GM12891 (cell line): Measurements from ENCODE around the gene KANSL1.
"Not testable (repeated sequence)": the region's sequence is repeated elsewhere in the genome, so short reads cannot be mapped to it uniquely, and the experiment has no call there.

ENCODE experiments used
- DNase-seq: peaks from one replicate; pipeline ENCODE4 v3.0.0; 2011; ENCODE audit warnings: low spot score; ENCODE audit not compliant: insufficient read length
- FAIRE-seq: peaks from 2 replicates; lab custom pipeline; 2011; peaks lifted over from hg19 to GRCh38; lab: Jason Lieb, UNC
- PAX5 ChIP-seq: IDR thresholded peaks from 2 replicates; pipeline ENCODE4 v1.6.1; 2011; ENCODE audit warnings: low read length, moderate library complexity, mild to moderate bottlenecking; ENCODE audit not compliant: insufficient read depth, severe bottlenecking
- POLR2A ChIP-seq: IDR thresholded peaks from 2 replicates; pipeline ENCODE4 v1.6.1; 2011; ENCODE audit warnings: low read depth, low read length, control low read depth
- POLR2AphosphoS5 ChIP-seq: IDR thresholded peaks from 2 replicates; pipeline ENCODE4 v1.6.1; 2011; ENCODE audit warnings: low read depth, low read length, control low read depth
- POU2F2 ChIP-seq: IDR thresholded peaks from 2 replicates; pipeline ENCODE4 v1.6.1; 2011; ENCODE audit warnings: low read depth, mild to moderate bottlenecking, control low read depth, low read length, moderate library complexity
- SPI1 ChIP-seq: IDR thresholded peaks from 2 replicates; pipeline ENCODE4 v1.6.1; 2011; ENCODE audit warnings: low read depth, low read length, control low read depth
- TAF1 ChIP-seq: IDR thresholded peaks from 2 replicates; pipeline ENCODE4 v1.6.1; 2011; ENCODE audit warnings: low read depth, low read length, control low read depth

KANSL1 gene

DNA sequence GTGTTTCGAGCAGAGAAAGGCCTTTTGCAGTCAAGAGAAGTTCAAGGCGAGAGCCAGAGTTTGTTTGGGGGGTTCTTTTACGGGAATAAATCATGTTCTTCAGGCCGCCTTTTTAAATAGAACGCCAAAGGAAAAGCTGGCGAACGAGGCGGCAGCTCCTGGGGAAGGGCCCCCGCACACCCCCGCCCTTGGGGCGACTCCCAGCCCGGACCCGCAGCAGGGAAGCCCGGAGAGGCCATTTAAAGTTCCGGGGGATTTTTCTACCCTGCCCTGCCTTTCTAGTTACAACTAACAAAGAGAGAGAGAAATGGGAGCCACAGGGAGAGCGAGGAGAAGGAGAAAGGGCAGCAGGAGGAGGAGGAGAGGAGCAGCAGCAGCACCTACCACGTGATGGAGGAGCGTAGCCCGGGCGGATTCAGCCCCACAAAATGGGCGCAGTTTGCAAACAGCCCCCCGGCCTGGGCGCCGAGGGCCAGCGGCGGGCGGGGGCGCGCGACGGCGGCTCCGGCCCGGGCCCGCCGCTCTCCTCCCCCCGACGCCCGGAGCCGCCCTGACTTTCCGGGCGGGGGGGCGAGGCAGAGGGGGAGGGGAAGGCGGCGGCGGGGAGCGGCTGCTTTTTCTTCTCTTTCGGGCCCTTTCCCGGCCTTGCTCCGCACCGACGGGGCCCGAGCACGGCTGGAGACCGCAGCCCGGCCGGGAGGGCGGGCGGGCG lies 634 bp downstream of the KANSL1 start:
- DNase-seq (peak; percentile 70), FAIRE-seq (peak; percentile 65)
- TF ChIP-seq POLR2A (peak; percentile 66), TAF1 (peak; percentile 76), POU2F2 (no peak), POLR2AphosphoS5 (peak; percentile 53)

GRCh38 chr17:46192189-46192438 lies 1.1 kb downstream of the KANSL1 start:
- DNase-seq (no peak), FAIRE-seq (no peak)
- peak; percentile 25; the same call in 1 of the 2 replicates for TF ChIP-seq SPI1
- no peak for TF ChIP-seq POLR2A

DNA sequence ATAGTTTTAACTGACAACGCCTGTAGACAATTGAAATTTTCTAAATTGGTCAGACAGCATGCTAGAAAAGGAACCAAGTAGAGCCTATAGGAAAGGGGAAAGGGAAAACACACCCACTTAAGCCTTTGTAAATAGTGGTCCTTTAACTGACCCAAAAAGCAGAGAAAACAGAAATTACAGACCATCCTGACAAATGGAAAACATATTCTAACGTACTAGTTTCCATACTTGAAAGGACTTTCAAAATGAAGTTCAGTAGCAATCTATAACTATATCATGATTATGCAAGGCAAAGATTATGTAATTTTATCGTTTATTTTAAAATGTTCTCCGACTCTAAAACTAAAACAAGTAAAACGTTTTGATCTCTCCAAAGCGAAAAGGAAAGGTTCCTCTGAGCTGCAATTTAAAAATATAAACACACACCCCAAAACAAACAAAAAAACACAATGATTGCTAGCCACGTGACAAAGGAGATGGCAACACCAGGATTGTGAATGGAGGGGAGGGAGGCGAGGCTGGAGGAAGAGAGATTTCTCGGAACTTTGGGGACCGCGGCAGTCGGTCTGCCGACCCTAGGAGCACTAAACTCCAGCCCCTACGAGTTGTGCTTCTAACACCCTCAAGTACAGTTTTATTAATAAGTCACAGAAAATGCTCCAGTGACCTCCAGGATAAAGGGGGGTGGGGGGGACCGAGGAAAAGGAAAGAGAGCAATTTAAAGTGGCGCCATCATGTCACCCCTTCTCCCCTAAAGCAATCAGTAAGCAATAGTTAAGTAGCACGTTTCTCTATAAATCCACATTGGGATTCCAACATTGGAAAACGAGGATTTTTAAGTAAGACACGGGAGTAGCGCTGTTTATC lies 1.7 kb downstream of the KANSL1 start:
- TF ChIP-seq PAX5 (no peak), POU2F2 (peak; percentile 45; the same call in 1 of the 2 replicates), SPI1 (no peak; the same call in 1 of the 2 replicates), POLR2AphosphoS5 (0 out of 2 replicates have a peak, but pooled peaks have one; percentile 24), POLR2A (0 out of 2 replicates have a peak, but pooled peaks have one; percentile 34), TAF1 (no peak)
- peak; percentile 40 for FAIRE-seq
- no peak for DNase-seq

GRCh38 chr17:46190763-46191162 lies 2.5 kb downstream of the KANSL1 start:
- no peak for DNase-seq
- peak; percentile 48 for FAIRE-seq
- no peak for TF ChIP-seq POLR2A
- TF ChIP-seq TAF1: no peak
- no peak for TF ChIP-seq POLR2AphosphoS5
- TF ChIP-seq POU2F2: no peak
- TF ChIP-seq PAX5: no peak
- TF ChIP-seq SPI1: no peak

DNA sequence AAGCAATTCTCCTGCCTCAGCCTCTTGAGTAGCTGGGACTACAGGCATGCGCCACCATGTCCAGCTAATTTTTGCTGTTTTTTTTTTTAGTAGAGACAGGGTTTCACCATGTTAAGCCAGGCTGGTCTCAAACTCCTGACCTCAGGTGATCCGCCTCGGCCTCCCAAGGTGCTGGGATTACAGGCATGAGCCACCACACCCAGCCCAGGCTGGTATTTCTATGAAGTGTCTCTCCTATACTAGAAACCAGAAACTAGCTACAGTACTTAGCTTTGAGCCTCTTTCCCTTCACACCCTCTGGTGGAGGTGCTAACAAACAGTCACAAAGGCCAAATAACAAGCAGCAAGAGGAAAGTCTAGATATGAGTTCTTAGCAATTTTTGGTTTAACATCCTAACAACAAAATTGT lies 6.4 kb downstream of the KANSL1 start:
- peak; percentile 50 for FAIRE-seq
- peak; percentile 41 for DNase-seq

DNA sequence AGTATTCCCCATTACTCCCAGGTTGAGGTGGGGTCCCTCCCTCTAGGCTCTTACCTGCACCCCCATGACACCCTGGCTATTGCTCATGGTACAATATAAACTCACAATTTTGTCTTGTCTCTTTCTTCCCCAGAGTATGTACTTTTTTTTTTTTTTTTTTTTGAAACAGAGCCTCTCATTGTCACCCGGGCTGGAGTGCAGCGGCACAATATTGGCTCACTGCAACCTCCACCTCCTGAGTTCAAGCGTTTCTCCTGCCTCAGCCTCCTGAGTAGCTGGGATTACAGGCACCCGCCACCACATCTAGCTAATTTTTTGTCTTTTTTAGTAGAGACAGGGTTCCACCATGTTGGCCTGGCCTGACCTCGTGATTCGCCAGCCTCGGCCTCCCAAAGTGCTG lies 8.5 kb downstream of the KANSL1 start:
- DNase-seq (no peak), FAIRE-seq (no peak)
- TF ChIP-seq PAX5 (no peak), SPI1 (no peak), POU2F2 (0 out of 2 replicates have a peak, but pooled peaks have one; percentile 33)

DNA sequence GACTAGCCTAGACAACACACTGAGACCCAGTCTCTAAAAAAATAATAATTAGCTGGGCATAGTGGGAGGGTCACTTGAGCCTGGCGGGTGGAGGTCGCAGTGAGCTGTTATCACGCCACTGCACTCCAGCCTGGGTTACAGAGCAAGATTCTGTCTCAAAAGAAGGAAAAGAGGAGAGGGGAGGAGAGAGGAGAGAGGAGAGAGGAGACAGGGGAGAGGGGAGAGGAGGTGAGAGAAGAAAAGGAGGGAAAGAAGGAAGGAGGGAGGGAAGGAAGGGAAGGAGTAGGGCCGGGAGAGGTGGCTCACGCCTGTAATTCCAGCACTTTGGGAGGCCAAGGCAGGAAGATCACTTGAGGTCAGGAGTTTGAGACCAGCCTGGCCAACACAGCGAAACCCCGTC lies 9.8 kb downstream of the KANSL1 start:
- DNase-seq, FAIRE-seq: not testable (repeated sequence)

GRCh38 chr17:46182961-46183360 lies 10.3 kb downstream of the KANSL1 start:
- FAIRE-seq: peak; percentile 87
- no peak for DNase-seq
- TF ChIP-seq POLR2A: no peak
- TF ChIP-seq POLR2AphosphoS5: no peak

DNA sequence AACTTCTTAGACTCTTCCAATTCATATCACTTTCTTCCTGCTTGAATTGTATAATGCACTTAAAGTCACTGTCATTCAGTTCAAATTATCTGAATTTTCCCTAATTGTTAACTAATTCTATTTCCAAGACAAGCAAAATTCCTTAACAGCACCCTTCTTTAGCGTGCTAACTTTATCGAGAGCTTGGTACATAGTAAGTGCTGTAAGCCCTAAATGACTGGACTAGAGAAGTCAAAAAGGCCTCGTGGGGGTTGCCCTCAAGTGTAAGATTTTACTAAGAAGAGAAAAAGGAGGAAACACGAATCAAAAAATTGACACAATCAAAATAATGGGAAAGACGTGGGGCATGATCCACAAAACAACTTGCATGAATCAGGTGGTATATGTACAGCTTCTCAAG lies 11.3 kb downstream of the KANSL1 start:
- TF ChIP-seq SPI1: 0 out of 2 replicates have a peak, but pooled peaks have one; percentile 10
- TF ChIP-seq POLR2AphosphoS5: peak; percentile 5; the same call in 1 of the 2 replicates
- no peak for TF ChIP-seq TAF1
- FAIRE-seq (no peak), DNase-seq (no peak)

DNA sequence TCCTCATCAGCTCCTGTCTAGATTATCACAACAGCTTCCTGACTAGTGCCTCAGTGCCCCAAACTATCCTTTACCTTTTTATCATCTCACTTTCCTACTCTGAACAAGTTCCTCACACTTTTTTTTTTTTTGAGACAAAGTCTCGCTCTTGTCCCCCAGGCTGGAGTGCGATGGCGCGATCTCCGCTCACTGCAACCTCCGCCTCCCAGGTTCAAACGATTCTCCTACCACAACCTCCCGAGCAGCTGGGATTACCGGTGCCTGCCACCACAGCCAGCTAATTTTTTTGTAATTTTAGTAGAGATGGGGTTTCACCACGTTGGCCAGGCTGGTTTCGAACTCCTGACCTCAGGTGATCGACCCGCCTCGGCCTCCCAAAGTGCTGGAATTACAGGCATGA lies 11.9 kb downstream of the KANSL1 start:
- DNase-seq, FAIRE-seq: not testable (repeated sequence)

GRCh38 chr17:46180892-46181274 lies 12.3 kb downstream of the KANSL1 start:
- TF ChIP-seq POLR2A (no peak), PAX5 (no peak), POU2F2 (no peak), TAF1 (no peak), POLR2AphosphoS5 (no peak), SPI1 (no peak)
- DNase-seq (no peak), FAIRE-seq (no peak)

DNA sequence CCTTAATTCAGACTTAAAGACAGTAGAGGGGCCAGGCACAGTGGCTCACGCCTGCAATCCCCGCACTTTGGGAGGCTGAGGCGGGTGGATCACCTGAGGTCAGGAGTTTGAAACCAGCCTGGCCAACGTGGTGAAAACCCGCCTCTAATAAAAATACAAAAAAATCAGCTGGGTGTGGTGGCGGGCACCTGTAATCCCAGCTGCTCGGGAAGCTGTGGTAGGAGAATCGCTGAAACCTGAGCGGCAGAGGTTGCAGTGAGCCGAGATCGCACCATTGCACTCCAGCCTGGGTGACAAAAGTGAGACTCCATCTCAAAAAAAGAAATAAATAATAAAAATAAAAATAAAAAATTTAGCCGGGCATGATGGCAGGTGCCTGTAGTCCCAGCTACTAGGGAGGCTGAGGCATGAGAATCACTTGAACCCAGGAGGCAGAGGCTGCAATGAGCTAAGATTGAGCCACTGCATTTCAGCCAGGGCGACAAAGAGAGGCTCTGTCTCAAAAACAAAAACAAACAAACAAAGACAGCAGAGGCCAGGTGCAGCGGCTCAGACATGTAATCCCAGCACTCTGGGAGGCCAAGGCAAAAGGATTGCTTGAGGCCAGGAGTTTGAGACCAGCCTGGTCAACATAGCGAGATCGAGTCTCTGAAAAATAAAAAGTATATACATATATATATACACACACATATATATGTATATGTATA lies 12.9 kb downstream of the KANSL1 start:
- not testable (repeated sequence) for FAIRE-seq

More for the DNA sequence above, 12.9 kb downstream of the KANSL1 start:
- DNase-seq: not testable (repeated sequence)
